Measurements from ENCODE around the gene ODAD2.

Gene ODAD2

DNA sequence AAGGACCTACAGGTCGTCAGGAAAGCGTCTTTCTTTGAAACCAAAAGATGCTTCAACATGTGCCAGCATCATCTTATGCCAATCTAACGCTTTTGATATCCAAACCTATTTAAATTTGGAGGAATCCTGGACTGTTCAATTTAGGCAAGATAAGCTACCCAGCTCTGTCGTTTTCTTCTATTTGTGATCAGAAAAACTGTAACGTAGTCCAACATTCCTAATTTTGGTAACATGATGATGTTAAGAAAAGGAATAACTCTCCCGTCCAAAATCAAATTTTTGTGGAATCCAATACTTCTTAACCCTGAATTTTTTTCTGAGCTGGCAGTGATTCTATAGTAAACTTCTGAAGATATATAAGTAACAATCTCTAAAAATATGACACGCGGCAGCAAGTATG is 160.0 kb downstream of the ODAD2 start:
- no peak for DNase-seq

GRCh38 chr10:27838361-27838760 is 160.5 kb downstream of the ODAD2 start:
- no peak for DNase-seq

GRCh38 chr10:27834476-27834875 is 164.4 kb downstream of the ODAD2 start:
- no peak for DNase-seq

DNA sequence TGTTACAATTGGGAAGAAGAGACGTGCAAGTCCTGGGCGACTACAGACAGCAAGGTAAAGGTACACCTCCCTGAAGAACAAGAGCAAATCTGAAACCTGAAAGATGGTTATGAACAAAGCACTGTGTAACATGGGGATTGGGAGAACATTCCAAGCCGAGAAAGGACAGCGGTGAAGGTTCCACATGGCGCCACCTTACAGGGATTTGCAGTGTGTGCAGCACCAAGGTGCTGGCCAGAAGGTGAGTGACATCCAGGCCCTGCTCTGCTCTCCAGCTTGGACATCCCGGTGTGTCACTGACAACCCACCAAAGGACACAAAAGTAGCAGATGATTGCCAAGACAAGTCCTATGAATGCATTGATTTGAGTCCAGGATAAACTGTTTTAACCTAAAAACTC is 165.1 kb downstream of the ODAD2 start:
- no peak for DNase-seq

DNA sequence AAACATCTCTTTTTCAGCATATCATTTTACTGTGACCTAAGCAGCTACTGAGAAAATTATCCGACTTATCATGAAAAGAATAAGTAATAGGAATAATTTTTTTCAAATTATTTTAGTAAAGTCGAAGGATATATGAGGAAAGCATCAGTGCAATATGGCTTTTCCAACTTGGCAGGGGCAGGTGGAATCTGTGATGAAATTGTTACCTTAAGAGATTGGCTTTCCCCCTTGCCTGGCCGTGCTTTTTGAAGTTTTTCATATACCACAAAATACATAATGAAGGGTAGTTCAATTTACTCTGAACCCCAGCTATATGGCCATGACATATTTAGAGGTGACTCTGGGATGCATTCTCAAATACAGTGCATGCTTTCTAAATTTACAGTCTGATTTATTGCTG is 166.1 kb downstream of the ODAD2 start:
- no peak for DNase-seq

GRCh38 chr10:27826369-27826768 is 172.5 kb downstream of the ODAD2 start:
- no peak for DNase-seq

GRCh38 chr10:27822301-27822700 is 176.6 kb downstream of the ODAD2 start:
- no peak for DNase-seq

GRCh38 chr10:27820637-27821036 is 178.2 kb downstream of the ODAD2 start:
- DNase-seq: no peak

DNA sequence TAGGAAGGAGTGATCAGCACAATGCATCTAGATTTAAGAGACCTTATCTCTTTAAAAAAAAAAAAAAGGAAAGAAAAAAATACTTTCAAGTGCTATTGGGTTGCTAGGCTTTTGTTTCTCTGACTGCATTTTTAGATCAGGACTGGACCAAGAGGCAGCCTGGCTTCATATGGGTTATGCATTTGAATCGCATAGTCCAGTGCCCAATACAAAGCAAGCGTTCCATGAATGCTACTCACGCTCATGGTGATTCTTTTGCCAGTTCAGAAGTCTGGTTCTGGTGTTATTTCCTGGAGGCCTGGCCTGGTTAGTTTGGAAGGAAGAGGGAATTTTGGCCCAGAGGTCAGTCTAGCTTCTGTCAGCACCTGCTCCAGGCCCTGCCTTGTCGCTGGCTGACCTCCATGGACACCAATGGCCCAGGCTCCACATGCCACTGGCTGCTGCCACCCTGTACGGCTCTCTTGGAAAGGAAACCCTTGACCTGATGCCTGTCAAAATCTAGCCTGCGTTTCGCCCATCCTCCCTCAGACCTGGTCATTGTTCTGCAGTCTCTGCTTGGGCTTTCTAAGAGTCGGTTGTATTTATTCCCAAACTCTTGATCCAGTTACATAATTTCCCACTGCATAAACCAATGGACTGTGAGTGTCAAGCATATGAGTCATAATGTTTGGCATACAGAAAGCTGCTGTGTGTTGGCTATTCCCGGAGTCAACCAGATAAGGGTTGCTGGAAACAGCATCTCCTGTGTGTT is 178.9 kb downstream of the ODAD2 start:
- no peak for DNase-seq

- no peak for DNase-seq
These were observed 182.6 kb downstream of the ODAD2 start for GRCh38 chr10:27816320-27816719.

DNA sequence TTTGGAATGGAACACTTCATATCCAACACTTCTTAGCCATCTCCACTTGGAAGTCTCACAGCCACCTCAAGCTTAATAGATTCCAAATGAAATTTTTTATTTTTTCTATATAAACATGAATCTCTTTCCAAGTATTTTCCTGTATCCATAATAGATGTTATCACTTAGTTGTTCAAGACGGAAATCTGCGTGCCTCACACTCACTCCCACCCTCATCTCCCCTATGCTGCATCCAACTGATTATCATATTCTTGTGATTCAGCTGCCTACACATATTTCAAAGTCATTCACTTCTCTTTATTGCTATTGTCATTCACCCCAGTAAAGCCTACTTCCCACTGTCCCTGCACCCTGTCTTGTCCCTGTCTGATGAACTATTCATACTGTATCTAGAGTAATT is 183.0 kb downstream of the ODAD2 start:
- DNase-seq: no peak

DNA sequence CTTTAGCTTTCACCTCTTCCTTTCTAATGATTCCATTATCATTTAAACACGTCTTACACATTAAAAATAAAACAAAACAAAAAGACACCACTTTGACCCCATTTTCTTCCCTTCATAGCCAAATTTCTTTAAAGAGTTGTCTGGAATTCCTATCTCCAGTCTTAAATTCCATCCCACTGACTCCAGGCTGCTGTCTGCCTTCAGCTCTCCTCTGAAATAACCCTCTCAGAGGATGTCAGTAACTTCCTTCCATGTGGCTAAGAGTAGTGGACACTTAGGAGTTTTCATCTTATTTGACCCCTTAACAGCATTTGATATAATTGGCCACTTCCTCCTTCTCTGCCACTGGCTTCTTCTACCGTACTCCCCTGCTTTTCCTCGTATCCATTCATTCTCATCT is 183.6 kb downstream of the ODAD2 start:
- no peak for DNase-seq

GRCh38 chr10:27805180-27805579 is 193.7 kb downstream of the ODAD2 start:
- DNase-seq: no peak

- DNase-seq: no peak
These were observed 194.7 kb downstream of the ODAD2 start for GRCh38 chr10:27804136-27804535.

DNA sequence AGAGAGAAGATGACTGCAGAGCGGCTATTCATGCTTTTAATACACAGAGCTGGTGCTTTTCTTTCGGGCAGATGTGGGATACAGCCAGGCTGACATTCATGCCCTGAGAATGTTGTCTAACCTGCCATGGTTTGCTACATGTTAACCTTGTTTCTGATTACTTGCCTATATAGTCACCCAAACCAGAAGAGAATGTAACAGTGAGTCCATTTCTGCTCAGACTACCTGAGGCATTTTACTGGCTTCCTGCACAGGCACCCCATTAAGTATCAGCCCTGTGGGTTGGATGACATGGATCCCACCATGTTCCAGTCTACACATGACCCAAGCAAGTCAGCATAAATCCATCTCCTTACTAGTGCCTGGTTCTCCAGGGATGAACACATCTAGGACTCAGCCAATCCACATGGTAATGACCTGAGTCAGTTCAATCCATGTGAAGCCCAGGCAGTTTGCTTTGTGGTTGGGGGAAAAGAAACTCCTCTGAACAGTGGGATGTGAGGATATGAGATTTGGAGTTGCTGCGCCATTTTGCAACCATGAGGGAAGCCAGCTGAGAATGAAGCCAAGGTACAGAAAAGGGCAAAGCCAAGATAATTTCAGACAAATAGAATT is 197.6 kb downstream of the ODAD2 start:
- peak; percentile 75 for DNase-seq

DNA sequence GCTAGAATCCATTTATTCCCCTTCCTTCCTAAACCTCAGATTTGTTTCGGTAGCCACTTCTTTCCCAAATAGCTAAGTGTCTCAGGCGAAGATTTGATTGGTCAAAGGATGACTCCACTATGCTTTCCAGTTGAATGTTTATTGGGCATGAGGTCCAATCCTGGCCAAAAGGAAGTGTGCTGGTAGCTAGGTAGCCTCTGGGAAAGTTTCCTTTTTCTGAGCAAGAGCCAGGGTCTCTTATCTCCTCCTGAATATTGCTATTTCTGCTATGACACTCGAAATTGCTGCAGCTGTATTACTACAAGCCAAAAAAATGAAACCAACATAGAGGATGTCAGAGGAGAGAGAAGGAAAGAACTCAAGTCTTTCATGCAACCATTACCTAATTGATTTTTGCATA is 199.8 kb downstream of the ODAD2 start:
- DNase-seq: no peak

GRCh38 chr10:27794157-27794556 is 204.7 kb downstream of the ODAD2 start:
- no peak for DNase-seq

DNA sequence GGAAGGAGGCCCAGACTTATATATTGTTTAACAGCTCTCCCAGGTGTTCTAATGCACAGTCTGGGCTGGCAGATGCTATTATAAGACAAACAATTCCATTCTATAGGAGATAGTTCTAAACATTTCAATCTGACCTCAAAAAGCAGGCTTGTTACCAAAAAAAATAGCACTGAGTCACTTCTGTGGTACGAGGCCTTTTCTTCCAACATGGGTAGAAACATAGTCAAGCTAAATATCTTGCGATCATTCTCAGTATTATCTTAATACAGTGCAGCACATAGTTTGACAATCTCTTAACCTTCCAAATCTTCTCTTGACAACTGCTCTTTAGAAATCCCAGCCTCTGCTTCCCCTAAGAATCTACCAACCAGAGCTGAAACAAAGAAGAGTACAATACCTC is 206.7 kb downstream of the ODAD2 start:
- no peak for DNase-seq

DNA sequence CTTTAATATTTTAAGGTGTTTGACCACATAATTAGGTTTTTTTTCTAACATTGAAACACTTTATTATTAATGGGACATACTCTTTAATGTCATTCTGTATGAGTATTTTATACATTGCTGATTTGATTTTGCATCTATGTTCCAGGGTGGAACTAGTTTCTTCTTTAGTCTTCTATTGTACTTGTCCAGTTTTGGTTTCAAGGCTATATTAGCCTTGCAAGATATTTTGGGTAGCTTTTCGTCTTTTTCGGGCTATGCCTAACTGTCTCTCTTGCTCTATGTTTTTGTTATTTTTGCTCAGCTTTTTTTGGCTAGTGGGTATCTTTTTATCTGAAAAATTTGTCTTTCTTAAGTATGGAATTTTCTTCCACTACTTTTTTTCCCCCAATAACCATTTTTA is 214.6 kb downstream of the ODAD2 start:
- no peak for DNase-seq

DNA sequence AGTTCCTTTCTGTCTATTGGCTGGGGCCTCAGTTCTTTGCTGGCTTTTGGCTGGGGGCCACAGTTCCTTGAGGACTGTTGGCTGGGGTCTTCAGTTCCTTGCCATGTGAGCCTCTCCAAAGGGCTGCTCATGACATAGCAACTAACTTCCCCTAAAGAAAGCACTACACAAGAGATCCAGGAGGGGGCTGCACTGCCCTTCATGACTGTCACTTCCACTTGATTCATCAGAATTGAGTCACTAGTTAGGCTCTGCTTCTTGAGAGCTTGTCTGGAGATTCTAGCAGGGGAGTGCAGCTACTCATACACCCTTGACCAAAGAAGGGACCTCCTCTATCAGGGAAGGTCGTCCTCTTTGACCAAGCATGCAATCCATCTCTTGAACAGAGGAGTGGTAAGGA is 215.2 kb downstream of the ODAD2 start:
- DNase-seq: peak; percentile 83

DNA sequence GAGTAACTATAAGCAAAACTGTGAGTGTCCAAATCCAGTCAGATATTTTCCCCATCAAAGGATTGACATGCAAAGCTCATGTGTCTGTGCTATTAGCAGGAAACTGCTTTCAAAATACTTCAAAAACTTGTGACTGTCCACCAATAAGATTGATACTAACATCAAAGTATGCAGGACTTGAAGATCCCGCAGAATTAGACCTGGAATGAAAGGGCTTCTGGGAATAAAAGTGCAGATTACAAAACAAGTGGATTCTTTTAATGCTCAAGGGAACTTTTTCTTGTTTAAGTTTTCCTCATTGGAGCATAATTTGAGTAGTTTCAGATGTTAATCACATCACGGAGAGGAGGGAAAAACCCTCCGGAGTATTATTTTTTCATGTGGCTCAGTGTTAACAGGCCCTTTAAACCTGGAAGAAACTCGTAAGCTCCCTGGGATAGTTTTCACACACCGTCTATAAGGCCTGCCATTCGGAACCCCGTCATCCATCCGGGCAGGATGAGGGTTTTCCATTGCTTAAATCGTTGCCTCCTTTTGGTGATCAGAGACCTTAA is 219.3 kb downstream of the ODAD2 start:
- no peak for DNase-seq

- DNase-seq: no peak
These were observed 224.0 kb downstream of the ODAD2 start for GRCh38 chr10:27774831-27775230.

GRCh38 chr10:27771231-27771630 is 227.6 kb downstream of the ODAD2 start:
- no peak for DNase-seq

DNA sequence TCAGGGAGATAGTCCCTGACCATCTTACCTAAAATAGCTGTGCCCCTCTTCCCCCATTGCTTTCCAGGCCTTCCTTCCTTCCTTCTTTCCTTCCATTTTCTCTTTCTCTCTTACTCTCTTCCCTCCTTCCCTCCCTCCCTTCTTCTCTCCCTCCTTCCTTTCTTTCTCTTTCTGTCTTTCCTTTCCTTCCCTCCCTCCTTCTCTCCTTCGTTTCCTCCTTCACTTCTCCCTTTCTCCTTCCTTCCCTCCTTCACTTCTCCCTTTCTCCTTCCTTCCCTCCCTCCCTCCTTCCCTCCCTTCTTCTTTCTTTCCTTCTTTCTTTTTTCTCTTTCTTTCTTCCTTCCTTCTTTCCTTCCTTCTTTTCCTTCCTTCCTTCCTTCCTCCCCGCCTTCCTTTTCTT is 228.7 kb downstream of the ODAD2 start:
- no peak for DNase-seq
